Mesenchymal stem cell (in vitro differentiated cells and primary cell): ENCODE data around the gene KCNJ18.
"Not testable (repeated sequence)": the region's sequence is repeated elsewhere in the genome, so short reads cannot be mapped to it uniquely, and the experiment has no call there.

Source experiments
- DNase-seq: peaks from one replicate; pipeline ENCODE4 v3.0.0-alpha.2; 2013
- H2AFZ ChIP-seq: one replicate; pipeline ENCODE4 v1.6.1; 2013; ENCODE audit warnings: low read depth, mild to moderate bottlenecking, control low read depth, inconsistent platforms, low read length, moderate library complexity
- H2AK5ac ChIP-seq: 2 replicates; pipeline ENCODE4 v1.6.1; 2013; ENCODE audit warnings: low read length, moderate library complexity, mild to moderate bottlenecking, inconsistent platforms; ENCODE audit not compliant: severe bottlenecking
- H2BK120ac ChIP-seq: one replicate; pipeline ENCODE4 v1.6.1; 2013; ENCODE audit warnings: low read depth, mild to moderate bottlenecking, inconsistent platforms, low read length, moderate library complexity
- H2BK12ac ChIP-seq, 2 experiments: one replicate each; pipeline ENCODE4 v1.6.1; 2013; ENCODE audit warnings: inconsistent platforms in 2 of 2, low read length in 2 of 2, mild to moderate bottlenecking in 2 of 2, moderate library complexity in 2 of 2, control low read depth in 1 of 2
- H2BK15ac ChIP-seq: one replicate; pipeline ENCODE4 v1.6.1; 2013; ENCODE audit warnings: mild to moderate bottlenecking, low read depth, inconsistent platforms; ENCODE audit not compliant: poor library complexity, severe bottlenecking
- H2BK5ac ChIP-seq: 2 replicates; pipeline ENCODE4 v1.6.1; 2013; ENCODE audit warnings: low read depth, mild to moderate bottlenecking, low read length, control low read depth, inconsistent platforms; ENCODE audit not compliant: poor library complexity, severe bottlenecking
- H3K14ac ChIP-seq, 2 experiments: one replicate each; pipeline ENCODE4 v1.6.1; 2013; ENCODE audit warnings: inconsistent platforms in 2 of 2, low read length in 2 of 2, control low read depth in 1 of 2, mild to moderate bottlenecking in 1 of 2, moderate library complexity in 1 of 2
- H3K18ac ChIP-seq, 2 experiments: one replicate each; pipeline ENCODE4 v1.6.1; 2013; ENCODE audit warnings: inconsistent platforms in 2 of 2, low read length in 2 of 2, control low read depth in 1 of 2, low read depth in 1 of 2, mild to moderate bottlenecking in 1 of 2
- H3K23ac ChIP-seq, 2 experiments: one replicate each; pipeline ENCODE4 v1.6.1; 2013; ENCODE audit warnings: inconsistent platforms in 2 of 2, low read length in 2 of 2, mild to moderate bottlenecking in 2 of 2, moderate library complexity in 2 of 2, control low read depth in 1 of 2
- H3K27ac ChIP-seq: 2 replicates; pipeline ENCODE4 v1.5.1; 2013; ENCODE audit warnings: mild to moderate bottlenecking, moderate library complexity, low read length, control low read depth, inconsistent platforms; ENCODE audit not compliant: poor library complexity, severe bottlenecking
- H3K27me3 ChIP-seq, 2 experiments: 2 replicates each; pipeline versions ENCODE4 v1.6.1 to v1.7.0; 2013; ENCODE audit warnings: low read length in 2 of 2, mild to moderate bottlenecking in 2 of 2, moderate library complexity in 2 of 2, control low read depth in 1 of 2, inconsistent platforms in 1 of 2; ENCODE audit not compliant: control insufficient read depth in 1 of 2, insufficient read depth in 1 of 2
- H3K36me3 ChIP-seq, 2 experiments: 2 replicates each; pipeline versions ENCODE4 v1.6.1 to v1.7.0; 2013; ENCODE audit warnings: low read length in 2 of 2, control low read depth in 1 of 2, inconsistent platforms in 1 of 2, low read depth in 1 of 2, mild to moderate bottlenecking in 1 of 2; ENCODE audit not compliant: insufficient read depth in 2 of 2, control insufficient read depth in 1 of 2
- H3K4ac ChIP-seq, 2 experiments: one replicate each; pipeline ENCODE4 v1.6.1; 2013; ENCODE audit warnings: inconsistent platforms in 2 of 2, low read length in 2 of 2, mild to moderate bottlenecking in 2 of 2, moderate library complexity in 2 of 2, control low read depth in 1 of 2, low read depth in 1 of 2
- H3K4me1 ChIP-seq: 2 replicates; pipeline ENCODE4 v1.6.1; 2013; ENCODE audit warnings: low read depth, low read length, control low read depth; ENCODE audit not compliant: control insufficient read depth, insufficient read depth
- H3K4me2 ChIP-seq: 2 replicates; pipeline ENCODE4 v1.6.1; 2013; ENCODE audit warnings: low read length, mild to moderate bottlenecking, inconsistent platforms; ENCODE audit not compliant: poor library complexity, severe bottlenecking
- H3K4me3 ChIP-seq, 2 experiments: 2 replicates each; pipeline versions ENCODE4 v1.5.1 to v1.7.0; 2013; ENCODE audit warnings: low read length in 2 of 2, mild to moderate bottlenecking in 2 of 2, control low read depth in 1 of 2, low read depth in 1 of 2; ENCODE audit not compliant: insufficient read depth in 1 of 2
- H3K79me1 ChIP-seq: replicated peaks from 2 replicates; pipeline ENCODE4 v1.6.1; 2013; ENCODE audit warnings: mild to moderate bottlenecking, control low read depth, low read length, inconsistent platforms; ENCODE audit not compliant: poor library complexity, severe bottlenecking
- H3K9ac ChIP-seq: 2 replicates; pipeline ENCODE4 v1.7.0; 2013; ENCODE audit warnings: mild to moderate bottlenecking, low read length, moderate library complexity
- H3K9me3 ChIP-seq: 2 replicates; pipeline ENCODE4 v1.7.0; 2013; ENCODE audit warnings: mild to moderate bottlenecking, low read length; ENCODE audit not compliant: control insufficient read depth
- H4K8ac ChIP-seq: one replicate; pipeline ENCODE4 v1.6.1; 2013; ENCODE audit warnings: inconsistent platforms, mild to moderate bottlenecking, low read length, moderate library complexity
- H4K91ac ChIP-seq: one replicate; pipeline ENCODE4 v1.6.1; 2013; ENCODE audit warnings: mild to moderate bottlenecking, low read length, inconsistent platforms
- WGBS: methylation state at CpG from one replicate; pipeline ENCODE4 v1.1.7; 2013; ENCODE audit warnings: mixed read lengths; 5-methylcytosine and 5-hydroxymethylcytosine counted together

KCNJ18 gene

DNA sequence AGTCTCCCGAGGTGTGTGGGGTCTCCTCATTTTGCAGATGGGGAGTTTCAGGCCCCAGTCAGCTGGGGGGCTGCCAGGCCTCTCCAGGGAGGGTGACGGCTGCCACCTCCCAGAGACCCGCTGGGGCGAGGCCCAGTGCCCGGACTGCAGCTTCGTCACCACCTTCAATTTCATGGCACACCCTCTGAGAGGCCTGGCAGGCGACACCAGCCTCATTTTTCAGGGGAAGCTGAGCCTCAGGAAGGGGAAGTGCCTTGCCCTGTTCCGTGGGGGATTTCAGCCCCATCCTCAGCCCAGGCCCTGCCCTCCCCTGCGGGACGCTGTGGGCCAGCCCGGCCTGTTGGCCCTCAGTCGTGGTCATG lies 362 bp downstream of the KCNJ18 start:
- not testable (repeated sequence) for H3K9me3 ChIP-seq, H3K4ac ChIP-seq, H3K4me3 ChIP-seq, H2AFZ ChIP-seq, H4K8ac ChIP-seq, H3K4me1 ChIP-seq, H4K91ac ChIP-seq, H3K9ac ChIP-seq, H2BK120ac ChIP-seq, H3K18ac ChIP-seq, H3K4me2 ChIP-seq, H2BK5ac ChIP-seq, H2BK15ac ChIP-seq, H2BK12ac ChIP-seq, H3K27me3 ChIP-seq, H3K23ac ChIP-seq, H3K36me3 ChIP-seq, H3K14ac ChIP-seq, H2AK5ac ChIP-seq, H3K79me1 ChIP-seq, H3K27ac ChIP-seq, DNase-seq
- 66% methylated on average over 7 of the region's 12 CpGs for WGBS

DNA sequence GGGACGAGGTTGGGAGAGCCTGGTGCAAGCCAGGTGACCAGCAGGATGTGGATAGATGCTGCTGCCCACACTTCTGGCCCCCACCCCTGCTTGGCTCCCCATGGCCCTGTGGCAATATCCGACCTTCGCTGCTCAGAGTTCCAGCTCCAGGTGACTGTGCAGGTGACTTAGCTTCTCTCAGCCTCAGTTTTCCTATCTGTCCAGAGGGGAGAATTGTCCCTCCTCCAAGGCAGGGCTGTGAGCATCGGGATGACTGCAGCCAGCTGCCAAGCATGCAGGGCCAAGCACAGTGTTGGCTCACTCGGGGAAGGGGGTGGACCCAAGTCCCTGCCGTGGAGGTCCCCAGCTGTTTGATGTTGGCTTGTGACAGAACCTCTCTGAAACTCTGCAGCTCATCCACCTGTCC lies 1.1 kb downstream of the KCNJ18 start:
- H2BK5ac ChIP-seq, H3K36me3 ChIP-seq, H3K9me3 ChIP-seq, H3K23ac ChIP-seq, H3K27ac ChIP-seq, H3K18ac ChIP-seq, H2BK15ac ChIP-seq, H2AK5ac ChIP-seq, H2BK120ac ChIP-seq, DNase-seq, H3K4me2 ChIP-seq, H3K79me1 ChIP-seq, H3K4me1 ChIP-seq, H4K8ac ChIP-seq, H2AFZ ChIP-seq, H3K14ac ChIP-seq, H3K9ac ChIP-seq, H3K4me3 ChIP-seq, H3K27me3 ChIP-seq, H2BK12ac ChIP-seq, H3K4ac ChIP-seq, H4K91ac ChIP-seq: not testable (repeated sequence)
- WGBS = 68% methylated on average over 5 of the region's 6 CpGs

DNA sequence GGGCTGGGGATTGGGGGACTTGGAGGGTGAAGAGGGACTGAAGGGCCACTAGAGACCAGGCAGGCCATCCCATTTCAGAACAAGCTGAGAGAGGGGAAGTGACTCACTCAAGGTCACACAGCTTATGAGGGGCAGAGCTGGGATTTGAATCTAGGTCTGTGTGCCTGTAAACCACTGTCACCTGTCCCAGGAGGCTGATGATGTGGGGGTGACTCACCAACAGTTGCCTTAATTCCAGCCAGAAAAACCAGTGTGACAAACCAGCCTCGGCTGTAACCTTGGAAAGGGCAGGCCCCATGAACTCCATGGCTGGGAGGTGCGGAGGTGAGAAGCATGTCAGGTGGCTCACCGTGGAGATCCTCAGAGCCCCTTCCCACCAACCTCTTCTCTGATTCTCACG lies 1.6 kb downstream of the KCNJ18 start:
- H3K36me3 ChIP-seq, H2BK120ac ChIP-seq, H3K4me1 ChIP-seq, H3K4ac ChIP-seq, H3K79me1 ChIP-seq, H3K27me3 ChIP-seq, H2BK5ac ChIP-seq, H3K18ac ChIP-seq, H2AFZ ChIP-seq, H3K27ac ChIP-seq, H3K4me3 ChIP-seq, H3K9me3 ChIP-seq, H3K9ac ChIP-seq, H4K91ac ChIP-seq, H2BK12ac ChIP-seq, H3K23ac ChIP-seq, H4K8ac ChIP-seq, H2BK15ac ChIP-seq, H3K4me2 ChIP-seq, H2AK5ac ChIP-seq, DNase-seq, H3K14ac ChIP-seq: not testable (repeated sequence)
- WGBS = 50% methylated on average over 1 of the region's 4 CpGs

DNA sequence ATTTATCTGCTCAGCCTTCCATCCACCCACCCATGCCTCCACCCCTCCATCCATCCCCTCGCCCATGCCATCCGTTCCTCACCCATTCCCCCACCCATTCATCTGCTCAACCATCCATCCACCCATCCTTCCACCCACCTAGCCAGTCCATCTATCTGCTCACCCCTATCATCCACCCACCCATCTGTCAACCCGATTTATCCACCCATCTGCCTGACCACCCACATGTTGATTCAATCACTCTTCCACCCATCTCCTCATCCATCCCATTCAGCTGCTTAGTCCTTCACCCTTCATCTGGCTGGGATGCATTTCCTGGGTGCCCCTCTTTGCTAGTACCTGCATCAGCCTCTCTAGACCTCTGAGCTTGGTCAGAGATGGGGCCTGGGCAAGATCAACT lies 3.9 kb downstream of the KCNJ18 start:
- H3K9me3 ChIP-seq, H3K79me1 ChIP-seq: not testable (repeated sequence)
- WGBS = 56% methylated on average over 2 of the region's 3 CpGs

More for the DNA sequence above, 3.9 kb downstream of the KCNJ18 start:
- H2BK120ac ChIP-seq, H3K14ac ChIP-seq, H3K36me3 ChIP-seq, H3K4me3 ChIP-seq, H3K23ac ChIP-seq, DNase-seq, H2BK15ac ChIP-seq, H2BK12ac ChIP-seq, H4K8ac ChIP-seq, H3K4ac ChIP-seq, H2AFZ ChIP-seq, H2AK5ac ChIP-seq, H3K27ac ChIP-seq, H4K91ac ChIP-seq, H3K27me3 ChIP-seq, H3K4me1 ChIP-seq, H3K18ac ChIP-seq, H2BK5ac ChIP-seq, H3K4me2 ChIP-seq, H3K9ac ChIP-seq: not testable (repeated sequence)
